Measurements from ENCODE around the gene SSX7. TPM values are rescaled to one million over a fixed set of nuclear protein-coding genes. Genes with fewer than 3 reads are reported as not detected.
"Not testable (repeated sequence)": the region's sequence is repeated elsewhere in the genome, so short reads cannot be mapped to it uniquely, and the experiment has no call there.

The SSX7 gene
- not detected in 2 replicates for total RNA-seq (2014; rRNA removed; shearing (Covaris generic))
- not detected in 2 replicates for polyA plus RNA-seq (2015; cell fraction: cytosol; rRNA removed)
- polyA plus RNA-seq (2015; cell fraction: nucleus; rRNA removed), result not detected in 2 replicates

GRCh38 chrX:52654800-52655199 is at the start of gene SSX7:
Gene SSX7 (minus strand): TSS chrX:52654900. CDS start chrX:52653472, 1,428 bp downstream.
- in situ Hi-C loops (cut with HindIII; ENCODE audit: low pct_unique_long_range_greater_than_20kb, low sequenced_read_pairs), result not testable (repeated sequence)
- DNase-seq (ENCODE audit: low read depth, low spot score), result peak; percentile 4

GRCh38 chrX:52692034-52692433 is 37.3 kb upstream of the SSX7 start:
- DNase-seq (ENCODE audit: low read depth, low spot score); in situ Hi-C loops (cut with HindIII; ENCODE audit: low pct_unique_long_range_greater_than_20kb, low sequenced_read_pairs): not testable (repeated sequence)

DNA sequence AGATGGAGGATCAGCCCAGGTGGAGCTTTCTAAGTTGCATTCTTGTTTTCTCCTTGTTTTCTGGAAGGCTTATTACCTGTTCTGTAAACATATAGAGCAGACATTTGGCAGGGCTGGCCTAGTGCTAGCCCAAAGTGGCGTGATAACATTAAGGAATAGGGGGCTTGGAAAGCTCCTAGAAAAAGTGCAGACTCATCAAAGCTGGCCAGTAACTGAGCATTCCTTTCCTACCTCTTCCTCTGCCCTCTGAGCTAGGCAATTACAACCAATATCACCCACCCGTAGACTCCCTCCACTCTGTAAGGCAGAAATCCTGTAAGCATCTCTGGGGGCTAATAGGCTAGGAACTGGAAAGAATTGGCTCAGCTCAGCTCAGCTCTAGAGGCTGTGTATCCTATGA is 7.5 kb upstream of the SSX7 start:
- DNase-seq (ENCODE audit: low read depth, low spot score); in situ Hi-C loops (cut with HindIII; ENCODE audit: low pct_unique_long_range_greater_than_20kb, low sequenced_read_pairs): not testable (repeated sequence)

GRCh38 chrX:52655475-52655874 is 775 bp upstream of the SSX7 start:
- in situ Hi-C loops (cut with HindIII; ENCODE audit: low pct_unique_long_range_greater_than_20kb, low sequenced_read_pairs), result not testable (repeated sequence)

GRCh38 chrX:52650676-52651075 is 4.0 kb downstream of the SSX7 start:
- in situ Hi-C loops (cut with HindIII; ENCODE audit: low pct_unique_long_range_greater_than_20kb, low sequenced_read_pairs); DNase-seq (ENCODE audit: low read depth, low spot score): not testable (repeated sequence)

More at GRCh38 chrX:52655475-52655874, 775 bp upstream of the SSX7 start:
- DNase-seq (ENCODE audit: low read depth, low spot score), result not testable (repeated sequence)

DNA sequence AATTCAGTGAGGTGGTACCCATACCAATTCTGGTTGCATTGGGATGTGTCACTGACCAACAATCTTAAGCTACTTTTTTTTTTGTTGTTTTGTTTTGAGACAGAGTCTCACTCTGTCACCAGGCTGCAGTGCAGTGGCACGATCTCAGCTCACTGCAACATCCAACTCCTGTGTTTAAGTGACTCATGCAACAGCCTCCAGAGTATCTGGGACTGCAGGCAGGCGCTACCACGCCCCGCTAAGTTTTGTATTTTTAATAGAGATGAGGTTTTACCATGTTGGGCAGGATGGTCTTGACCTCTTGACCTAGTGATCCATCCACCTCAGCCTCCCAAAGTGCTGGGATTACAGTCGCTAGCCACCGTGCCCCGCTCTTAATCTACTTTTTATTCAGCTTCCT is 5.7 kb downstream of the SSX7 start:
- in situ Hi-C loops (cut with HindIII; ENCODE audit: low pct_unique_long_range_greater_than_20kb, low sequenced_read_pairs); DNase-seq (ENCODE audit: low read depth, low spot score): not testable (repeated sequence)

DNA sequence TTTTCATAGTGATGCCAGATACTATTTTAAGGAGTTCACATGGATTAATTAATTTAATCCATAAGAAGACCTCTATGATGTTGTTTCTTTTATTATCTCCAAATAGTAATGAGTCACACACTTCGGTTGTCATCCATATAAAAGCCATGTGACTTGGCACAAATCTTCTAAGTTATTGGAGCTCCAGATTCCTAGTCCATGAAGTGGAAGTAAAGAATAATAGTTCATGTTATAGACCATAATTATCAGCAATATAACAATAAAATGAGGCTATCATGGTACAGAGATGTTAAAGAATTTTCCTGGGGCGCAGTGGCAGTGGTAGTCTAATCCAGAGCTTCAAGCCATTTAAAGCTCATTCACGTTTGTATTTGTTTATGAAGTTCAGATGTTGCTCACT is 26.2 kb downstream of the SSX7 start:
- in situ Hi-C loops (cut with HindIII; ENCODE audit: low pct_unique_long_range_greater_than_20kb, low sequenced_read_pairs); DNase-seq (ENCODE audit: low read depth, low spot score): not testable (repeated sequence)

DNA sequence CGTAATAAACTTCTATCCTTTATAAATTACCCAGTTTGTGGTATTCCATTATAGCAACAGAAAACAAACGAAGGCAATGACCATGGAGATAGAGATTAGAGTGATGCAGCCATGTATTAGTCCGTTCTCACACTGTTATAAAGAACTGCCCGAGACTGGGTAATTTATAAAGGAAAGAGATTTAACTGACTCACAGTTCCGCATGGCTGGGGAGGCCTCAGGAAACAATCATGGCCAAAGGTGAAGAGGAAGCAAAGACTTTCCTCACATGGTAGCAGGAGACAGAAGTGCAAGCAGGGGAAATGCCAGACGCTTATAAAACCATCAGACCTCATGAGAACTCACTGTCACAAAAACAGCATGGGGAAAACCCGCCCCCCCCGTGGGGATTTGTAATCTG is 34.0 kb downstream of the SSX7 start:
- in situ Hi-C loops (cut with HindIII; ENCODE audit: low pct_unique_long_range_greater_than_20kb, low sequenced_read_pairs); DNase-seq (ENCODE audit: low read depth, low spot score): not testable (repeated sequence)

GRCh38 chrX:52608961-52609360 is 45.7 kb downstream of the SSX7 start:
- in situ Hi-C loops (cut with HindIII; ENCODE audit: low pct_unique_long_range_greater_than_20kb, low sequenced_read_pairs), result no loop called here
- no peak for DNase-seq (ENCODE audit: low read depth, low spot score)

DNA sequence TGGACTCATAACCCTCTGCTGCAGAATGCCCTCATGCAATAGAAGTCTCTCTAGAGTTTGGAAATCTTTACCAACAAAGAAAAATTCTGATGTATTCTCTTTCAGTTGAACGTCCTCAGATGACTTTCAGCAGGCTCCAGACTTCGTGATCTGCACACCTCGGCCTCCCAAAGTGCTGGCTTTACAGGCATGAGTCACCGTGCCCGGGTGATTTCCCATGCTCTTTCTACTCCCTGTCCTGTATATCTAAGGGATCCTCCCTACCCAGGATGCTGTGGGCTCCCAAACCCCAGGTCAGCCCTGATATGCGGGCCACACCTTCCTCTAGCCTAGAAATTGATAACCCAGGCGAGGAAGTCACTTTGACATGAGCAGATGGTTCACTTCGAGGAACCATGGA is 51.5 kb downstream of the SSX7 start:
- DNase-seq (ENCODE audit: low read depth, low spot score); in situ Hi-C loops (cut with HindIII; ENCODE audit: low pct_unique_long_range_greater_than_20kb, low sequenced_read_pairs): not testable (repeated sequence)

DNA sequence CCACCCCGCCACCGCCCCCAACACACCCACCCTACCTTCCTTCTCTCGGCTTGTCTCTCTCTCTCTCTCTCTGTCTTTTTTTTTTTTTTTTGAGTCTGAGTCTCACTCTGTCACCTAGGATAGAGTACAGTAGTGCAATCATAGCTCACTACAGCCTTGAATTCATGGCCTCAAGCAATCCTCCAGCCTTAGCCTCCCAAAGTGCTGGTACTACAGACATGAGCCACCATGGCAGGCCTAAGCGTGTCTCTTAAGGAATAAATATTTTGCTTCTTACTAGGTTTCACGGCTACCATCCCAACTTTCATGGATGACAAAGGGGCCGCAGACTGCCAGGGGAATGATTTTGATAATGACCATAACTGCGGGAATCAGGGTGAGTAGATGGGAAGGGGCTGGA is 55.8 kb downstream of the SSX7 start:
- DNase-seq (ENCODE audit: low read depth, low spot score), result no peak
- in situ Hi-C loops (cut with HindIII; ENCODE audit: low pct_unique_long_range_greater_than_20kb, low sequenced_read_pairs), result no loop called here

DNA sequence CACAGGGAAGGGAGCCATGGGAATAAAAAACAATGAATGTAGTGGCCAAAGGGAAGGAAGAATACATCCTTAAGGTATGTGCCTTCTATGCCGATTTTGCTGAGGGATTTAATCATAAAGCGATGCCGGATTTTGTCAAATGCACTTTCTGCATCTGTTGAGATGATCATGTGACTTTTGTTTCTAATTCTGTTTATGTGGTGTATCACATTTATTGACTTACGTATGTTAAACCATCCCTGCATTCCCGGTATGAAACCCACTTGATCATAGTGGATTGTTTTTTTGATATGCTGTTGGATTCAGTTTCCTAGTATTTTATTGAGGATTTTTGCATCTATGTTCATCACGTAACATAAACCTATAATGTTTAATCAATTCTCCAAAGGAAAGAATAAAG is 60.0 kb downstream of the SSX7 start:
- no peak for DNase-seq (ENCODE audit: low read depth, low spot score)
- in situ Hi-C loops (cut with HindIII; ENCODE audit: low pct_unique_long_range_greater_than_20kb, low sequenced_read_pairs), result no loop called here

Small RNAs within 50 kb of the gene (small RNA-seq; reads per million reads assigned to genes)
- 0 reads per million in 2 experiments for gene AL450023.3
- gene RNA5SP504, result 0 reads per million in 2 experiments

Other genes with a start within 250 kb of the SSX7 start
- gene XAGE1A, start 159.1 kb downstream of the SSX7 start, total RNA-seq (2014; rRNA removed; shearing (Covaris generic)), result 17.0 TPM in 1 of 2 replicates, not detected in the other
- gene XAGE1B, start 137.8 kb downstream of the SSX7 start, total RNA-seq (2014; rRNA removed; shearing (Covaris generic)), result 1.8 and 15.3 TPM in 2 replicates
- not detected in 2 replicates for gene SSX2, start 52.3 kb upstream of the SSX7 start, total RNA-seq (2014; rRNA removed; shearing (Covaris generic))
- not detected in 2 replicates for gene SSX2B, start 96.4 kb upstream of the SSX7 start, total RNA-seq (2014; rRNA removed; shearing (Covaris generic))
- gene SPANXN5, start 142.5 kb upstream of the SSX7 start, total RNA-seq (2014; rRNA removed; shearing (Covaris generic)), result not detected in 2 replicates
- gene XAGE5, start 156.4 kb upstream of the SSX7 start, total RNA-seq (2014; rRNA removed; shearing (Covaris generic)), result not detected in 2 replicates
- gene XAGE3, start 213.2 kb upstream of the SSX7 start, total RNA-seq (2014; rRNA removed; shearing (Covaris generic)), result not detected in 2 replicates
- gene FAM156B, start 242.4 kb upstream of the SSX7 start, total RNA-seq (2014; rRNA removed; shearing (Covaris generic)), result 7.5 and 9.1 TPM in 2 replicates